GM18867 (cell line): ENCODE data around the gene CRISPLD2.
"Not testable (repeated sequence)": the region's sequence is repeated elsewhere in the genome, so short reads cannot be mapped to it uniquely, and the experiment has no call there.

Experiments
- ATAC-seq: cut with Tn5 transposase; IDR thresholded peaks from one replicate; pipeline ENCODE4 v1.9.1; 2021; ENCODE audit warnings: mild to moderate bottlenecking, moderate library complexity; ENCODE audit not compliant: unreplicated experiment

CRISPLD2 gene

DNA sequence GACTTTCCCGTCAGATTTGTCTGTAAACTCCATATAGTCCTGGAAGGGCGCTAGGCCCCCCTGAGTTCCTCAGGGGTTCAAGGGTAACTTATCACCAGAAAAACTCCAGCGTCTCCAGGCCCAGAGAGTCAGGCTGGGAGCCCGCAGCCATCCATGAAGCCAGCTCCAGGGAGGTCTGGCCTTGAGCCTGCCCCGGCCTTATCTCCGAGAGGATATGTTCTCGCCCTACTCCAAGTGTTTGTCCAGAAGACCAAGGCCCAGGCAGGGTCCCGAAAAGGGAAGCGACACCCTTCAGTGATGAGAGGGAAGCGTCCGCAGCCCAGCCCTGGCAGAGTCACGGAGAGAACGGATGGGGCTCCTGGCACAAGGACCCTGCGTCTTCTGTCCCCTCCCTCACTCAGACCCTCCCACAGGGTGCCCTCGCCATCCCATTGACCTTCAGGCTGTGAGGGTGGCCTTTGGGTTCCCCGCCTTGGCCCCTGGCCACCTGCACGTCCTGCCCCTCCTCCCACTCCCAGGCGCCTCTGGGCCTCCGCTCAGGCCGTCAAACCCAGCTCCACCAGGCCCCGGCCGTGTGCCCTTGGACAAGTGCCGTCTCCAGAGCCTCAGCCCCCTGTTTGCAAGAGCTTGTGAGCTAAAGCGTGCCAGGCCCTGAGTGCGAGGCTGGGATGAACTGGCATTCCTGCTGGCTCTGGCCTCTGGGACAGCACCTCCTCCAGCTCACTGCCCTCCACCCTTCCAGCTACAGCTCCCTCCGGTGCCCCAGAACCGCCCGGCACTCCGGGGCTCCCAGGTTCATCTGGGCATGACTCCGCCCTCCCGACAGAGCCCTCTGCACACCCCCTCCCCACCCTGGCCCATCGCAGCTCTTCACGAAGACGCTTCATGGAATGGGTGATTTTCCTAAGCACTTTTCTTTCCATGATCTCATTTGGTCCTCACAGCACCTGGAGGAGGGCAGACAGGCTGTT is 108.1 kb downstream of the CRISPLD2 start:
- no peak for ATAC-seq

DNA sequence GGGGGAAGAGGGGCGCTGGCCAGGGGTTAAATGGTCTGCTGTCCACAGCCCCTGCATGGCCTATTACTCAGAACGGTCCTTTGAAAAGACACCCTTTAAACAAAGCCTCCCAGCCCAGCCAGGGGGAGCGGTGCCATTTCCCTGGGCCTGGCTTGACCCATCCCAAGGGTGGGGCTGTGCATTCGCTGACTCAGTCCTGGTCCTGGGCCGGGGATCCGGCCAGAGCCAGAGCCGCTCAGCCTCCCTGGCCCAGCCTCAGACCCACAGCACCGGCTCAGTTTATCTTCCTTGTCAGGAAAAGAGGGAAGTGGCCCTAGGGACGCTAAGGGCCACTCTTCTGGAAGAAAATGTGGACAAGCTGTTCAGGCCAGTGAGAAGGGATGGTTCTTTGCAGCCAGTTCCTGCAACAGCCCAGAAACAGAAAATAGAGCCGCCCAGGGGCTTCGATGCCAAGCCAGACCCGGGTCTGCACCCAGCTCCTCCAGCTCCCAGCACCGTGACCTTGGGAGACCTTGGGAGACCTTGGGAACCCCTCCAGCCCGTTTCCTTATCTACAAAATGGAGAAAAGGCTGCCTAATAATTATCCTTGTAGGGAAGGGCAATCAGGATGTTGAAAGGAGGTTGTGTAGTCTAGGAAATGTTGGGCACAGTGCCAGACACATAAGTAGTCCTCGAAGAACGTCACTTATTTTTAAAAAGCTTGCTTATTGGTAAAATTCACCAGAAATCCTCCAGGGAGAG is 109.1 kb downstream of the CRISPLD2 start:
- no peak for ATAC-seq

DNA sequence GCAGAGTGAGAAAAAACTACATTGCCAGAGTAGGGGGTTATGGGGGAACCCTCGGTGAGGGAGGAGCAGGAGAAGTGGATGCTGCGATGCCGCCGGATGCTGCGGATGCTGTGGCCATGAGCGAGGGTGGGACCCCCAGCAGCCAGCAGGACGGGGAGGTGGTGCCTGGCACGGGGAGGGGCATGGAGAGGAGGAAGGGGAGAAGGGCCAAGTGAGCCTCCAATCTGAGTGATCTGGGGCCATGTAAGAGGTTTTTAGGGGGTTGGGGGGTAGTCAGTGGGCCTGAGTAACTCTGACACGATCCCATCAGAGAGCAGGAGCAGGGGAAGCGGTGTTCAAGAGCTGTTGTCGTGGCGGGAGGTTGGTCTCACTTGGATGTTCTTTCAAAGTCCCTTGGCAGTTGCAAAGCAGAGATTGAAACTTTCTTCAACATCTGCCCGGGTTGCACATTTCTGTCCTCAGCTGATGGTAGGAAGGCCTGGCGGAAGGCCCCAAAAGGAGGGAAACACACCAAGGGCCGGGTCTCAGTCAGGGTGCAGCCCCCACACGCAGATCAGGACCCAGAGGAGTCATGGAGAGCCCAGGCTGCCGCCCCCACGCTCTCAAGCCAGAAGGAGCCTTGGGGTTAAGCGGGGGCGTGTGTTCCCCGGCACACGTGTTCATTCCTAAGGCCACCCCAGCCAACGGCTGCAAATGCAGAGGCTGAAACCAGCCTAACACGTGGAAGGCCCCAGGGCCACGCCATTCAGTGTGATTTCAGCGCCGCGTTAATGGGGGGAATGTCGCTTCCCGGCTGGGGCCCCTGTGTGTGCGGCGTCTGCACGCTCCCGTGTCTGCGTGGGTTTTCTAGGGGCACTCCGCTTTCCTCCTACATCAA is 109.9 kb downstream of the CRISPLD2 start:
- ATAC-seq = no peak

GRCh38 chr16:84930298-84931106 is 110.7 kb downstream of the CRISPLD2 start:
- no peak for ATAC-seq

DNA sequence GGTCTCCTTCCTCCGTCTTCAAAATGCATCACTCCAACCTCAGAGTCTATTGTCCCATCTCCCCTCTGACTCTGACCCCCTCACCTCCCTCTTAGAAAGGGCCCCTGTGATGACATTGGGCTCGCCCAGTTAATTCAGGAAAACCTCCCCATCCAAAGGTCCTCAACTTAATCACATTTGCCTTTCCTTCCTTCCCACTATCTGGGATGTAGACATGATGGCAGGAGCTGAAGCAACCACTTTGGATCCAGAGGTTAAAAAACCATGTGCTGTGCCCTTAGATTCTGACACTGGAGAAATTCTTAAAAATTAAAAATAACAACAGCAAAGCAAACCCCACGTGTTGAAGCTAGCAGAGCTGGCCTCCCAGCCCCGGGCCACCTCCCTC is 111.3 kb downstream of the CRISPLD2 start:
- no peak for ATAC-seq

DNA sequence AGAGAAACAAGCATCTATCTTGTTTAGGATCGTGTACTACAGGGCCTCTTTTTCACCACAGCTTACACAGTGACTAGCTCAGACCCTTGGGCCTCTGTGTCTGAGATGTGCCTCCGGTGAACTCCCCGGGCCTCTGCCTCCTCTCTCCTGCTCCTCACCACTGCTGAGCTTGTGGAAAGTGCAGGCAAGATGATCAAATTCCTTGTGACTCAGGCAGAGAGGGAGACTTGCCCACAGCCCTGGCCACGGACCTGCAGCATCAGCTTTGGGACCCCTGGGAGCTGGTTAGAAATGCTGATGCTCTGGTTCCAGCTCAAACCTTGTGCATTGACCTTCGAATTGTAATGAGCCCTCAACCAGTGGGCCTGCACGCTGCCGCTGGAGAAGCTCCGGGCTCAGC is 111.7 kb downstream of the CRISPLD2 start:
- ATAC-seq = no peak

- no peak for ATAC-seq
Observed at GRCh38 chr16:84932681-84933080, 112.9 kb downstream of the CRISPLD2 start.

DNA sequence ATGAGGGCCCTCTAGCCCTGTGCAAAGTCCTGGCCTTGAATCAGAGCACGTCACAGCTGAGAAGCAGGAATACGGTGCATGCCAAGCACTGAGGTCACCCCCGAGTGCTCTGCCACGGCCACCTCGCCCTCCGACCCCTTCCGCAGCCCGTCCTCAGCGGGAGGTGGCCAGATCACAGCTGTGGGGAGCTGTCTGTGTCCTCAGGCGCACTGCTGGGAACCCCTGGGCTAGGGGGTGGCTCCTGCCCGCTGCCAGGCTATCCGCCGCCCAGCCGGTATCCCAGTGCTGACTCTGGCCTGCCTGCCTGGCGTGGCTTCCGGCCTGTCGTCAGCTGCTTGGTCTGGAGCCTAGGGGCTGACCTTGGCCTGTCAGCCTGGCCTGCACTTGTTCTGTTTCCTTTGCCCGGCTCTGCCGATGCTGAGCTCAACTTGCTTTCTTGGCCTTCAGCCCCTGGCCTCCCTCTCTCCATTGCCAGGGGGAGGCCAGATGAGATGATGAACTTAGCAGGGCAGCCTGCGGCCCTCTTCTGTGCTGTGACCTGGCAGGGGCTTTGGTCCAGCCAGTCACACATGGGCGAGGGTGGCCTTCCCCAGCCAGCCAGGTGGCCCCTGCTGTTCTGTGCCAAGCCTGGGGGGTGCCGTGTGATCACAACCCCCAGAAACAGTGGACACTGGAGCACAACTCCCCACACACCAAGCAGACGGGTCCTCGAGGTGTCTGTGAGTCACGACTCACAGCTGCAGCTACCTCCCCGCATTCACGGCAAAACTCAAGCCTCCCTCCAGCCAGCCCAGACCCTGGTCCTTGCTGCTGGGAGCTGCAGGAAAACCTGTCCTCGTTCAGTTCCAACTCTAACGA is 114.2 kb downstream of the CRISPLD2 start:
- no peak for ATAC-seq

DNA sequence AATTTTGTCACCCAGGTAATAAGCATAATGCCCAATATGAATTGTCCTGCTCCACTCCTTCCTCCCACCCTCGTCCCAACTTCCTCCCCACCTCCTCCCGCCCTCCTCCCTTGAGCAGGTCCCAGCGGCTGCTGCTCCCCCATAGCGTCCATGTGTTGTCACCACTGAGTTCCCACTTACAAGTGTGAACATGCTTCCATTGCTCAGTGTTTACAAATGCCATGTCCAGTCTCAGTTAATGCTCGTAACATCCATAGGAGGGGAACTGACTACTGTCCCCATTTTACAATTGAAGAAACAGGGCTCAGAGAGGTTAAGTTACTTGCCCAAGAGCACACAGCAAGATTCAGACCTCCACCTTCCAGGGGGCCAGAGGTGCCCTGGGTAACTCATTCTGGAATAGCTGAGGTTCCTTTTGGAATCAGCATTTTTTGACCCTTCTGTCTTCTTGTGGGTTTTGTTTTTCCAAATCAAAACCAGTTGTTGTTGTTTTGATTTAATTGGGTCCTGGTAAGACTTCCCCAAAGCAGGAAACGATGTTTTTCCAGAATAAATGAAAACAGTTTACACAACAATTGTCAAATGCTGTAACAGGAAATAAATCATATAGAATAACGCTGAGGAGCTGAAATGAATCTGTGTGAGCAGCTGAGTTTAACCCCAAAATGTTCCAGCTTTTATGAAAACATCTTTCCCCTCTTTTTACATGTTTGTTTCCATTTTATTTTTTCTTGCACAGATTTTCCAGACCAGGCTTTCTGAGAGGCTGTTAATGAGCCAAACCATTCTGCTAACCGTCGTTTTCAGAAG is 117.6 kb downstream of the CRISPLD2 start:
- no peak for ATAC-seq

DNA sequence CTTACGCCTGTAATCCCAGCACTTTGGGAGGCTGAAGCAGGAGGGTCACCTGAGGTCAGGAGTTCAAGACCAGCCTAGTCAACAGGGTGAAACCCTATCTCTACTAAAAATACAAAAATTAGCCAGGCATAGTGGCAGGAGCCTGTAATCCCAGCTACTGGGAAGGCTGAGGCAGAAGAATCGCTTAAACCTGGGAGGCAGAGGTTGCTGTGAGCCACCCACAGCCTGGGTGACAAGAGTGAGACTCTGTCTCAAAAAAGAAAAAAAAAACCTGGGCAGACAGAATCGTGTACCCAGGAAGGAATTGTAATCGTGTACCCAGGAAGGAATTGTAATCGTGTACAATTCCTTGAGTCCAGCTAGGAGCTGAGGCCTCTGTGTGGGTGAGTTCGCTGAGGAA is 118.8 kb downstream of the CRISPLD2 start:
- not testable (repeated sequence) for ATAC-seq

- no peak for ATAC-seq
Observed at GRCh38 chr16:84940670-84941551, 121.1 kb downstream of the CRISPLD2 start.

DNA sequence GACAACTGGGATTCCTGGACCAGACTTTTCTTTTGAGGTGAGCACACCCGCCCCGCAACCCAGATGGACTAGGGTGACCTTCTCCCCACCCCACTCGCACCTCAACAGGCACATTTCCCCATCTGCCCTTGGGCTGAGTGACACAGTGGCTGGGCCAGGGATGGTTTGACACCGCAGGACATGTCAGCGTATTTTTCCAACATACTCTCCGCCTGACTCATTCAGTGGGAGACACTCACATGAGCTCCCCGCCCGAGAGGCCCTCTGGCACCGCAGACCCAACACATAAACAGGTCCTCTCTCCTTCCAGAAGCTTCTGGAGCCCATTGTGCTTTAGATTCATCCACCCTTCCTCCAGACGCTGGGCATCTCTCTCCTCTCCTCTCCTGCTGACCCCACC is 122.1 kb downstream of the CRISPLD2 start:
- no peak for ATAC-seq

GRCh38 chr16:84942786-84943185 is 123.0 kb downstream of the CRISPLD2 start:
- no peak for ATAC-seq

GRCh38 chr16:84943620-84944019 is 123.8 kb downstream of the CRISPLD2 start:
- ATAC-seq = no peak

DNA sequence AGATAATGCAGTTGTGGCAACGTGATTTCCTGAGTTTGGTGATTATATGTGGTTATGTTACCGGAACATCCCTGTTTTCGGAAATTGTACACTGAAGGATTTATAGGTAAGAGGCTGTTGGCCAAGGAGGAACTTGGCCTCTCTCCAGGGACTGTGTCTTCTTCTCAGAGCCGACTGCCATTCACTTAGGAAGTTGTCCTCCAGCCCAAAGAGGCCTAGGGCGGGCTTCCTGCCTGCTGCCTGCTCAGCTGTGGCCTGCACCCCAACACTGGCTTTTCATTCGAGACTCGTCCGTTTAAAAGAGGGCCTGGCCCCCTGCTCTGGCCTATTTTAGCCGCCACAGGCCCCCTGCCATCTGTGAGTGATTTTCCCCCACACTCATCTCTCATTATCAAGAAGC is 127.2 kb downstream of the CRISPLD2 start:
- ATAC-seq = no peak

DNA sequence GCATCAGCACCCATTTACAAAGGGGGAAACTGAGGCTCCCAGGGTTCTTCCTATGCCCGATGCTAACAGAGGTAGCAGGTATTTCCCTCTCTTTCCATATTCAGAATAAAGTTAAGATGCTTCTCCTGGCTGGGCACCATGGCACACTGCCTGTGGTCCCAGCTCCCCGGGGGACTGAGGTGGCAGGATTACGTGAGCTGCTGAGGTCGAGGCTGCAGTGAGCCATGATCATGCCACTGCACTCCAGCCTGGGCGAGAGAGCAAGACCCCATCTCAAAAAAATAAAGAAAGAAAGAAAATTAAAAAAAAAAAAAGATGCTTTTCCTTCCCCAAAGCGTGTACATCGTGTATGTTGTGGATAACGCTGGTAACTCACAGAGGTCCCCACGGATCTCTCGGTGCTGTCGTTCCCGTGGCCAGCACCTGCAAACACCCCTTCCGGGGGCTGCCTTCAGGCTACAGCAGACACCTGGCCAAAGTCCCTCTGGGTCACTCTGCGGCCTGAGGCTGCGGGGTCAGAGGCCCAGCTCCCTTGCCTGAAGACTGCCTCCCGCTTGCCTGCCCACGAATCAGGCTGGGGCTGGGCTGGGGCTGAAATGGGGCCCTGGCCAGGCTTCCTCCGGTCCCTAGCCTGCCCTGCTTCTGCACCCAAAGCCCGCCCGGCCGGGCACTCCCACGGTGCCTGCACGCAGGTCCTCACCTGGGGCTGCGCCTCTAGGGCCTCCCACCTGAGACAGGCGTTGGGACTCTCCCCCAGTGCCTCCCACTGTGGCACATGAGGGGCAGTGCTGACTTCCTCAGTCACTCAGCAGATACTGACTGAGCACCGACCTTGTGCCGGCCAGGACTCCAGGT is 128.4 kb downstream of the CRISPLD2 start:
- no peak for ATAC-seq
